DND-41 (cell line): ENCODE data around the gene C14orf180.

Source experiments
- EZH2 ChIP-seq: IDR thresholded peaks from 3 replicates; pipeline ENCODE4 v1.6.1; 2012; ENCODE audit warnings: borderline replicate concordance, low read depth, mild to moderate bottlenecking, moderate library complexity, low read length, inconsistent platforms; ENCODE audit not compliant: severe bottlenecking
- TF ChIP-seq, protein P1 (sequence below): IDR thresholded peaks from 2 replicates; pipeline ENCODE4 v1.5.1; 2012; ENCODE audit warnings: borderline replicate concordance, low read length, moderate library complexity, mild to moderate bottlenecking; ENCODE audit not compliant: poor library complexity, severe bottlenecking; ENCODE audit errors: extremely low read depth

GRCh38 chr14:104599446-104599845 lies 19.9 kb downstream of the C14orf180 start:
- no peak for TF ChIP-seq EZH2
- TF ChIP-seq, protein P1, sequence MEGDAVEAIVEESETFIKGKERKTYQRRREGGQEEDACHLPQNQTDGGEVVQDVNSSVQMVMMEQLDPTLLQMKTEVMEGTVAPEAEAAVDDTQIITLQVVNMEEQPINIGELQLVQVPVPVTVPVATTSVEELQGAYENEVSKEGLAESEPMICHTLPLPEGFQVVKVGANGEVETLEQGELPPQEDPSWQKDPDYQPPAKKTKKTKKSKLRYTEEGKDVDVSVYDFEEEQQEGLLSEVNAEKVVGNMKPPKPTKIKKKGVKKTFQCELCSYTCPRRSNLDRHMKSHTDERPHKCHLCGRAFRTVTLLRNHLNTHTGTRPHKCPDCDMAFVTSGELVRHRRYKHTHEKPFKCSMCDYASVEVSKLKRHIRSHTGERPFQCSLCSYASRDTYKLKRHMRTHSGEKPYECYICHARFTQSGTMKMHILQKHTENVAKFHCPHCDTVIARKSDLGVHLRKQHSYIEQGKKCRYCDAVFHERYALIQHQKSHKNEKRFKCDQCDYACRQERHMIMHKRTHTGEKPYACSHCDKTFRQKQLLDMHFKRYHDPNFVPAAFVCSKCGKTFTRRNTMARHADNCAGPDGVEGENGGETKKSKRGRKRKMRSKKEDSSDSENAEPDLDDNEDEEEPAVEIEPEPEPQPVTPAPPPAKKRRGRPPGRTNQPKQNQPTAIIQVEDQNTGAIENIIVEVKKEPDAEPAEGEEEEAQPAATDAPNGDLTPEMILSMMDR: no peak
